PC-9 (cell line): Measurements from ENCODE around the gene TOMM6. TPM values are rescaled to one million over a fixed set of nuclear protein-coding genes. Genes with fewer than 3 reads are reported as not detected.

Experiments
- BruUV-seq: library from RNA; stranded (reverse); fragments of 400-500 nt; replicated peaks from 2 replicates; lab custom pipeline; 2021; lab: Mats Ljungman, UMichigan
- CTCF ChIA-PET: fragments of 300-600 bp; sonication (Branson Sonifier 250); formaldehyde crosslinking; loops from one replicate; lab custom pipeline; 2022; ENCODE audit warnings: antibody characterized with exemption; lab: Charles Lee
- POLR2A ChIA-PET: fragments of 300-600 bp; sonication (Branson Sonifier 250); formaldehyde crosslinking; loops from one replicate; lab custom pipeline; 2022; ENCODE audit warnings: antibody characterized with exemption; ENCODE audit not compliant: unreplicated experiment; lab: Charles Lee
- DNase-seq, 2 experiments: peaks; one replicate each; pipeline versions ENCODE4 v3.0.0 to v3.0.0-alpha.2; 2015 to 2022; ENCODE audit warnings: mixed read lengths in 1 of 2
- H2AFZ ChIP-seq: fragments of 200-600 bp; sonication (generic); 2 replicates; pipeline ENCODE4 v1.8.1; 2017; ENCODE audit warnings: antibody characterized with exemption
- H3F3A ChIP-seq: fragments of 200-600 bp; sonication (generic); 2 replicates; pipeline ENCODE4 v1.8.1; 2017; ENCODE audit warnings: antibody characterized with exemption, mild to moderate bottlenecking, low read depth; ENCODE audit not compliant: insufficient read depth
- H3K27ac ChIP-seq: fragments of 200-600 bp; sonication (generic); 2 replicates; pipeline ENCODE4 v1.6.1; 2016; ENCODE audit warnings: mixed run types
- H3K27me3 ChIP-seq: fragments of 200-600 bp; sonication (generic); 2 replicates; pipeline ENCODE4 v1.6.1; 2016; ENCODE audit warnings: low read depth, mixed run types; ENCODE audit not compliant: insufficient read depth
- H3K36me3 ChIP-seq: fragments of 200-600 bp; sonication (generic); 2 replicates; pipeline ENCODE4 v1.6.1; 2016; ENCODE audit warnings: low read depth, mixed run types
- H3K4me1 ChIP-seq: fragments of 200-600 bp; sonication (generic); replicated peaks from 2 replicates; pipeline ENCODE4 v1.6.1; 2016; ENCODE audit warnings: mixed run types; ENCODE audit not compliant: insufficient read depth
- H3K4me2 ChIP-seq: fragments of 200-600 bp; sonication (generic); 2 replicates; pipeline ENCODE4 v1.6.1; 2017; ENCODE audit warnings: mixed run types
- H3K4me3 ChIP-seq: fragments of 200-600 bp; sonication (generic); 2 replicates; pipeline ENCODE4 v1.6.1; 2016; ENCODE audit warnings: mixed run types
- H3K79me2 ChIP-seq: fragments of 200-600 bp; sonication (generic); 2 replicates; pipeline ENCODE4 v1.6.1; 2017; ENCODE audit warnings: low read depth, mixed run types
- H3K9me2 ChIP-seq: fragments of 200-600 bp; sonication (generic); 2 replicates; pipeline ENCODE4 v1.8.1; 2017; ENCODE audit warnings: mild to moderate bottlenecking; ENCODE audit not compliant: insufficient read depth
- H3K9me3 ChIP-seq: fragments of 200-600 bp; sonication (generic); 2 replicates; pipeline ENCODE4 v1.8.1; 2016; ENCODE audit warnings: low read depth; ENCODE audit not compliant: insufficient read depth
- H4K20me1 ChIP-seq: fragments of 200-600 bp; sonication (generic); 2 replicates; pipeline ENCODE4 v1.8.1; 2017; ENCODE audit not compliant: insufficient read depth
- EZH2 ChIP-seq: fragments of 200-600 bp; sonication (generic); IDR thresholded peaks from 2 replicates; pipeline ENCODE4 v1.8.0; 2017; ENCODE audit warnings: antibody characterized with exemption, low read depth
- intact Hi-C: fragments of 100-400 bp; cut with micrococcal nuclease; formaldehyde crosslinking; loops from one replicate; pipeline ENCODE4 v1.10.0; 2022; ENCODE audit not compliant: unreplicated experiment
- total RNA-seq: library from RNA; stranded (reverse); gene quantifications from 2 replicates; pipeline ENCODE4 v1.2.3, GENCODE V29; 2021
- TF ChIP-seq, protein P1 (sequence below): fragments of 200-600 bp; sonication (generic); conservative IDR thresholded peaks from 2 replicates; pipeline ENCODE4 v1.6.1; 2017; ENCODE audit warnings: mixed run types, antibody characterized with exemption, mild to moderate bottlenecking, moderate library complexity

TOMM6 gene
- total RNA-seq, 1 experiment from 2014 or later = 170 TPM

DNA sequence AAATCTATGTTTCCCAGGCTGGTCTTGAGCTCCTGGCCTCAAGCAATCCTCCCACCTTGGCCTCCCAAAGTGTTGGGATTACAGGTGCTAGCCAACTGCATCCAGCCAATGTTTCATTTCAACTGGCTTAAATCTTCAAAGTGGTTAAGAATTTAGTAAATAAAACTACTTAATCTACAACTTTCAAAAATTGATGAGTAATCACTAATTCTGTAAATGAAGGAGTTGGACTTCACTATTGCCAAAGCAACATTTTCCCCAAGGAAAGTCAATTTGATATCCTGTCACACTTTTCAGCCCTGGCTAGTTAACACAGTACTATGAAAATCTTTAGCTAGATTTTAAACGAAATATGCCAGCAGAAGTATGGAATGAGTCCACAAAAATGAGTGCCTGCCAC lies 3.8 kb downstream of the TOMM6 start:
- Histone ChIP-seq H3K36me3 (peaks cover 28% of the 10 kb centered on the region), H2AFZ (no peak overlapping the region), H3K79me2 (peaks cover 37% of the 10 kb centered on the region), H3K4me2 (no peak overlapping the region), H3K4me3 (no peak overlapping the region), H3K4me1 (peaks cover 14% of the 10 kb centered on the region), H3K9me2 (no peaks in the 10 kb centered on the region), H3K9me3 (no peaks in the 10 kb centered on the region), H3K27ac (no peak overlapping the region), H4K20me1 (no peaks in the 10 kb centered on the region; the same call in 1 of the 2 replicates), H3K27me3 (no peaks in the 10 kb centered on the region), H3F3A (peaks cover 44% of the 10 kb centered on the region)
- no TSS peak for BruUV-seq
- ChIA-PET POLR2A (interaction anchor here (0.5 kb wide), 1 partner anchor 384 kb away, joined by 14 read pairs; no protein-coding TSS in a partner anchor), CTCF (interaction anchor here (1.1 kb wide), 1 partner anchor 250 kb away, joined by 3 read pairs; no protein-coding TSS in a partner anchor)
- TF ChIP-seq, protein P1, sequence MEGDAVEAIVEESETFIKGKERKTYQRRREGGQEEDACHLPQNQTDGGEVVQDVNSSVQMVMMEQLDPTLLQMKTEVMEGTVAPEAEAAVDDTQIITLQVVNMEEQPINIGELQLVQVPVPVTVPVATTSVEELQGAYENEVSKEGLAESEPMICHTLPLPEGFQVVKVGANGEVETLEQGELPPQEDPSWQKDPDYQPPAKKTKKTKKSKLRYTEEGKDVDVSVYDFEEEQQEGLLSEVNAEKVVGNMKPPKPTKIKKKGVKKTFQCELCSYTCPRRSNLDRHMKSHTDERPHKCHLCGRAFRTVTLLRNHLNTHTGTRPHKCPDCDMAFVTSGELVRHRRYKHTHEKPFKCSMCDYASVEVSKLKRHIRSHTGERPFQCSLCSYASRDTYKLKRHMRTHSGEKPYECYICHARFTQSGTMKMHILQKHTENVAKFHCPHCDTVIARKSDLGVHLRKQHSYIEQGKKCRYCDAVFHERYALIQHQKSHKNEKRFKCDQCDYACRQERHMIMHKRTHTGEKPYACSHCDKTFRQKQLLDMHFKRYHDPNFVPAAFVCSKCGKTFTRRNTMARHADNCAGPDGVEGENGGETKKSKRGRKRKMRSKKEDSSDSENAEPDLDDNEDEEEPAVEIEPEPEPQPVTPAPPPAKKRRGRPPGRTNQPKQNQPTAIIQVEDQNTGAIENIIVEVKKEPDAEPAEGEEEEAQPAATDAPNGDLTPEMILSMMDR = no peak
- no peak for TF ChIP-seq EZH2
- DNase-seq = no peak
- intact Hi-C loops = no loop called here

DNA sequence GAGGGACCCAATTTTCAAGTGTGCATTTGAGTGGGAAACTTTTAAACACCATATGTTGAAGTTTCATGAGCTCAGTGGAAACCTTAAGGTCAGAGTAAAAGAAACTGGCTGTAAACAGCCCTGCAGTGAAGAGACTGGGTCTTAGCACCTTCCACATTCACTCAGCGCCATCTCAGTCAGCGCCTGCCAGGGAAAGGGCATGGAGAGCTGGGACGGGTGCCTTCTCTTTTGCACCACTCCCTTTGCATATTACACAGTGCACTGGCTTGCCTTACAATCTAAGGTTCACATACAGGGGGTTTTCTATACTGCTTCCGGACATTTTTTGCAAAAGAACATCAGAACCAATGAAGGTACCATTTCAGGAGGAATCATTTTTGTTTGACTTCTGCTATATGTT lies 4.5 kb downstream of the TOMM6 start:
- no peaks in the 10 kb centered on the region; the same call in 1 of the 2 replicates for H4K20me1 ChIP-seq
- H3K9me3 ChIP-seq = no peaks in the 10 kb centered on the region
- H3K4me2 ChIP-seq = no peak overlapping the region
- DNase-seq = no peak
- H3K4me3 ChIP-seq = no peak overlapping the region
- H2AFZ ChIP-seq = no peak overlapping the region
- POLR2A ChIA-PET = interaction anchor here (0.5 kb wide), 1 partner anchor 384 kb away, joined by 14 read pairs; no protein-coding TSS in a partner anchor
- H3K27ac ChIP-seq = no peak overlapping the region
- H3F3A ChIP-seq = peaks cover 44% of the 10 kb centered on the region
- H3K9me2 ChIP-seq = no peaks in the 10 kb centered on the region
- H3K79me2 ChIP-seq = peaks cover 34% of the 10 kb centered on the region
- peaks cover 28% of the 10 kb centered on the region for H3K36me3 ChIP-seq
- intact Hi-C loops = no loop called here
- no TSS peak for BruUV-seq
- no peaks in the 10 kb centered on the region for H3K27me3 ChIP-seq
- CTCF ChIA-PET = interaction anchor here (1.1 kb wide), 1 partner anchor 250 kb away, joined by 3 read pairs; no protein-coding TSS in a partner anchor
- peaks cover 14% of the 10 kb centered on the region for H3K4me1 ChIP-seq
- TF ChIP-seq, protein P1 = no peak
- TF ChIP-seq EZH2 = no peak

DNA sequence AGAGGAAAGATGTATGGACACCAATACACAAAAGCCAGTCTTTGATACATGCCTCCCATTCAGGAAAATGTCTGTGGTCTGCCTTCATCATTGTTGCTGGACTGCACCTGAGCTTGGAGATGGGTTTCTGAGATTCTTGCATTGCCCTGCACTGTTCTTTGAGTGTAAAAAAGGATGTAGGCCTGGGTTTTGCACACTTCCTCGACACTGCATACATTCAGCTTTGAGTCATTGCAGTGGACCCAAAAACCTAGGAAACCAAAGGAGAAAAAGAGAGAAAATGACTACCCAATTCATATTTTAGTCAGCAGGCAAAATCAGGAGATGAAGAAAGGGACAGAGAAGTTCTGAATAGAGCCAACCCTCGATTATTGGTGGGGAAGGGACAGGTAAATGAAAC lies 9.0 kb downstream of the TOMM6 start:
- no peaks in the 10 kb centered on the region for H4K20me1 ChIP-seq
- no peaks in the 10 kb centered on the region for H3K9me2 ChIP-seq
- no peak overlapping the region for H3K4me3 ChIP-seq
- H3K79me2 ChIP-seq = no peaks in the 10 kb centered on the region
- intact Hi-C loops = no loop called here
- H3K27ac ChIP-seq = no peak overlapping the region
- no peaks in the 10 kb centered on the region for H3K27me3 ChIP-seq
- no peak for DNase-seq
- no peak overlapping the region for H2AFZ ChIP-seq
- no peaks in the 10 kb centered on the region for H3K4me1 ChIP-seq
- H3F3A ChIP-seq = peaks cover 18% of the 10 kb centered on the region
- ChIA-PET CTCF (no interaction called here), POLR2A (no interaction called here)
- H3K9me3 ChIP-seq = no peaks in the 10 kb centered on the region
- no peak overlapping the region for H3K4me2 ChIP-seq
- peaks cover 4% of the 10 kb centered on the region; the same call in 1 of the 2 replicates for H3K36me3 ChIP-seq
- BruUV-seq = no TSS peak
- TF ChIP-seq EZH2 = no peak
- TF ChIP-seq, protein P1 = no peak
